DLD1 (cell line): ENCODE data around the gene ZNF892.
"Not testable (repeated sequence)": the region's sequence is repeated elsewhere in the genome, so short reads cannot be mapped to it uniquely, and the experiment has no call there.

Experiments
- in situ Hi-C: cut with HindIII; loops from 2 replicates; pipeline ENCODE4 v1.10.0; 2017; ENCODE audit warnings: low sequenced_read_pairs

The ZNF892 gene

DNA sequence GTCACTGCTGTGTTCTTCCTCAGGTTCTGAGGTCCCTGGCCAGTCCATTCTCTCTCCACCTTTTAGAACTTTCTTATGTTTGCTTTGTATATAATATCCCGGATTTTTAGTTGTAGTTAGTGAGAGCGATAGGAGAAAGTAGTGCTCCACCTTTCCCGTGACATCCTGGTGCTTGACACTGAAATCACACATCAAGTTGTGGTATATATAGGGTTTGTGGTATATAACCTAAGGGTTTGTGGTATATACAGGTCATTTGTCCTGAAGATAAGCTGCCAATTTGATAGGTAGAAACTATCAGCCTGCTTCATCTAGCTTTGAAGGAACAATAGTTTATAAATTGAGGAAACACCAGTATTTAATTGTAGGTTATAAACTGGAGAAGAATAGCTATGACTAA lies 13.1 kb downstream of the ZNF892 start:
- in situ Hi-C loops: no loop called here

DNA sequence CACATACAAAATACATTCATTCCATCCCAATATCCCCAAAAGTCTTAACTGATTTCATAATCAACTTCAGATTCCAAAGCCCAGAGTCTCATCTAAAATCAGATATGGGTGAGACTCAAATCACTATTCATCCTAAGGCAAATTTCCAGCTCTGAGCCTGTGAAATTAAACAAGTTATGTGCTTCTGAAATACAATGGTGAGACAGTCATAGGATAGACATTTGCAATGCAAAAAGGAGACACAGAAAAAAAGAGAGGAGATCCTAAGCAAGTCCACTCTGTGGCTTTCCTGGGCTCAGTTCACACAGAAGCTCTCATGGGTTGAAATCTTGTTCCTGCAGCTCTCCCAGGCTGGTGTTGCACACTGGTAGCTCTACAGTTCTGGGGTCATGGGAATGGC lies 18.3 kb downstream of the ZNF892 start:
- in situ Hi-C loops: no loop called here

DNA sequence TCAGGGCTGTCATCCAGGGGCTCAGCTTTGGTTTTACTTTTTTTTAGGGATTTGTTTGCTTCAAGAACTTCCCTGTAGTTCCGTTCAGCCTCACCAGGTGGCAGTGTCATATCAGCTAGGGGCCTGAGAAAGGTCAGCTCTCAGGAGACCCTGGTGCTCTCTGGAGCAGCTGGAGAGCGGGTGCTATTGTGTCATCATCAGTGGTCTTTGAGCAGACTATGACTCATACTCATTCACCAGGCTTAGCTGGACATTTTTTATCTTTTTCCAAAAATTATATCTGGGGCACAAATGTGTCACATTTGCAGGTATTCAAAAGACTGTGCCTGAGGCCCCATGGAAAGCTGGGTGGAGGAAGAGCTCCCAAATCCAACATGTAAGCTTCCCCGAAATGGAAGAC lies 24.4 kb downstream of the ZNF892 start:
- in situ Hi-C loops: no loop called here

DNA sequence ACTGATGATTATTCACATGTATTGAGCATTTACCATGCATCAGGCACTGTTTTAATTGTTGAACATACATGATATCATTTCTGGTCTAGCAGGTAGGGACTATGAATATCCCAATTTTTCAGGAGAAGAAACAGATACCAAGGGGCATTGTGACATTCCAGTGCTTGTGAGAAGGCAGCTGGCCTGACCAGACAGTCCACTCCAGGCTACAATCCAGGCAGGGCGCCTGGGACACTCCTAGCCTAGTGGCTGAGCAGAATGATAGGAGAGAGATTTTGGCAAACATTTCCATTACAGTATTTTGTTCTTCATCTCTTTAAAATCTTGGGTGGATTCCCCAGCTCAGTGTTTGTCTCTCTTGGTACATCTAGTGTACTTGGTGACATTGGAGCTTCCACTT lies 24.9 kb downstream of the ZNF892 start:
- in situ Hi-C loops: no loop called here

DNA sequence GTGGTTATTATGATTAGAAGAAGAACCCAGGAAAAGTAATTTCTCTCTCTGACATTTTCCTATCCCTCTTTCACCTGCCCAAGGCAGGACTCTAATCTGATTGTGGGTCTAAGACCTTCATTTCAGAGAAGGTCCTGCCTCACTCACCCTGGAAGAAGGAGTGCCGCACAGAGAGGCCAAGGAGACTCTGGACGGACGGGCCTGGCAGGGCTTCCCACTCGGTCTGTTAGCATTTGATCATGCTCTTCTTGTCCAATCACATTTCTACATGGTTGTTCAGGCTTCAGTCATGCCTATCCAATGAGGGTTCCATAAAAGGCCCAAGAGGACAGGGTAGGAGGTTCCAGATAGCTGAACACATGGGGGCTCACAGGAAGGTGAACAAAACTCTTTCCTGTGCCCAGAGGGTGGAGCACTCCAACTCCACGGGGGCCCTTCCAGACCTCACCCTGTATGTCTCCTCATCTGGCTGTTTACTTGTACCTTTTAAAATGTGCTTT lies 27.0 kb downstream of the ZNF892 start:
- in situ Hi-C loops: no loop called here

DNA sequence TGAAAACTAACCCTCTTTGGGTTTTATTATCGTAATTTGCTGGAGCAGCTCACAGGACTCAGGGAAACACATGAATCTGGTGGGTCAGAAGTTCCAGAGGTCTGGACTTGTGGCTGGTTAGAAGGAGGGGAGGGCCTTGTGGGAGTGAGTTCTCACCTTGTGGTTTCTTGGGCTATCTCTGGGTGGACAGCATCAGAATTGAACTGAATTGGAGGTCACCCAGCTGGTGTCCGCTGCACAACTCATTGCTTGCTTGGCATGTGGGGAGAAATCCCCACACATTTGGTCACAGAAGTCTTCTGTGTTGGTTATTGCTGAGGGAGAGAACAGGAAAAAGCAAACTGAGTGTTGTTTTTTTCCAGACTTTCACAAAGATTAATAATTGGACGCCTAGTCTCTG lies 27.5 kb downstream of the ZNF892 start:
- in situ Hi-C loops: no loop called here

DNA sequence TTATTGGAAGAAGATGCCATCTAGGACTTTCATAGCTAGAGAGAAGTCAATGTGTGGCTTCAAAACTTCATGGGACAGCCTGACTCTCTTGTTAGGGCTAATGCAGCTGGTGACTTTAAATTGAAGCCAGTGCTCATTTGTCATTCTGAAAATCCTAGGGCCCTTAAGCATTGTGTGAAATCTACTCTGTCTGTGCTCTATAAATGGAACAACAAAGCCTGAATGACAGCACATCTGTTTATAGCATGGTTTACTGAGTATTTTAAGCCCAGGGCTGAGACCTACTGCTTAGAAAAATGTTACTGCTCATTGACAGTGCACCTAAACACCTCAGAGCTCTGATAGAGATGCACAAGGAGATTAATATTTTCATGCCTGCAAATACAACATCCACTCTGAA lies 30.8 kb downstream of the ZNF892 start:
- in situ Hi-C loops: no loop called here

DNA sequence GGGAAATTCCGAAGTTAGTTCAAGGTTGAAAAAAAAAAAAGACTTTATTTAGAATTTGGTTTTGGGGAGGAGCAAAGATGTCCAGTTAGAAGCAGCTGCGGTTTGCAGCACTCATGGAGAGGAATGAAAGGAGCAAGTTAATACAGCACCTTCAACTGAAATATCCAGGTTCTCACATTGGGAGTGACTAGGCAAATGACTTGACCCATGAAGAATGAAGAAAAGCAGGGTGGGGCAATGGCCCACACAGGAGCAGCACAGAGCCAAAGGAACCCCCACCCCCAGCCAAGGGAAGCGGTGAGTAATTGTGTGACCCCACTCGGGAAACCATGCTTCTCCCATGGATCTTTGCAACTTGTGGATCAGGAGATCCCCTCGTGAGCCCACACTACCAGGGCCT lies 32.8 kb downstream of the ZNF892 start:
- in situ Hi-C loops: no loop called here

DNA sequence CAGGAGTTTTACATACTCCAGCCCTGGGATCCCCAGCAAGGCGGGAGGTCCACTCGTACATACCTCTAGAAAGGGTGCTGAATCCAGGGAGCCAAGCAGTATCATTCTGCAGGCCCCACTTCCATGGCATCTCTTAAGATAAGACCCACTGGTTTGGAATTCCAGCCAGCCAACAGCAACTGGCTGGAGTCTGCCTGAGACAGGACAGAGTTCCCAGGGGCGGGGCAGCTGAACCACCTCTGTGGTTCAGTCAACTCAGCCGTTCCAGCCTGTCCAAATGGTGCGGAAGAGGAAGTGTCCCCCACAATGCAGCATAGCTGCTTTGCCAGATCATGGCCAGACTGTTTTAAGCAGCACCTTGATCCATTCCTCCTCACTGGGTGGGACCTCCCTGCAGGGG lies 33.2 kb downstream of the ZNF892 start:
- in situ Hi-C loops: no loop called here

DNA sequence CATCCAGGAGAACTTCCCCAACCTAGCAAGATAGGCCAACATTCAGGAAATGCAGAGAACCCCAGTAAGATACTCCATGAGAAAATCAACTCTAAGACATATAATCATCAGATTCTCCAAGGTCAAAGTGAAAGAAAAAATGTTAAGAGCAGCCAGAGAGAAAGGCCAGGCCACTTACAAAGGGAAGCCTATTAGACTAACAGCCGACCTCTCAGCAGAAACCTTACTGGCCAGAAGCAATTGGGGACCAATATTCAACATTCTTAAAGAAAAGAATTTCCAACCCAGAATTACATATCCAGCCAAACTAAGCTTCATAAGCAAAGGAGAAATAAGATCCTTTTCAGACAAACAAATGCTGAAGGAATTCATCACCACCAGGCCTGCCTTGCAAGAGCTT lies 34.8 kb downstream of the ZNF892 start:
- in situ Hi-C loops: not testable (repeated sequence)
